ENCODE results near the gene OLFM2. TPM values are rescaled to one million over a fixed set of nuclear protein-coding genes. Genes with fewer than 3 reads are reported as not detected.

OLFM2 gene
- total RNA-seq, 1 donor from 2014 or later, result 13.8 TPM

DNA sequence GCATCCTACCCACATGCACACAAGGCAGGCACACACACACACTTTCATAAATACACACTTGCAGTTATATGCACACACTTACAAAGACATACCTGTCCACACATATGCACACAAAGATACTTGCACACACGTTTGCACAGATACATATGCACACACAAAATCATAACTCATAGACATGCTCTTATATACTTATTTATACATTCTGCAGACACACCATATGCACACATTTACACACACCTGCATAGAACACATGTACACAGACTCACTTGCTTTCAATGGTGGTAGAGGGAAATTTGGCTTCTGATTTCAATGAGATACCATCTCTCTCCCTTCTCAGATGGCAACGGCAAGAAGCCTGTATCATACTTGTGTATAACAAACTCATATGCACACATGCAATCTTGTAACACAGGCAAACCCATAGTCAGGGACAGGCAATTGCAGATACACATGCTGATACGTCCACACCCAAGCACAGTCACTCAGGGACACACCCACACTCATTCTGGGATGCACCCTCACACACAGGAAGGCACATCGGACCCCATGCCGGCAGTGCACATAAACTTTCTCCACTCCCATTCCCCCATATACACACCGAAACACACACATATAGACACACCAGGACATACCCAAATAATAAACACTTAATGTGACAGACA lies 24.7 kb downstream of the OLFM2 start:
- no peak for DNase-seq (ENCODE audit: extremely low spot score in 2 of 2)
- Histone ChIP-seq H3K9me3 (no peaks in the 10 kb centered on the region), H3K36me3 (no peaks in the 10 kb centered on the region), H3K4me3 (no peak overlapping the region), H3K4me1 (peaks cover 18% of the 10 kb centered on the region), H3K27me3 (no peaks in the 10 kb centered on the region), H3K27ac (no peak overlapping the region)
- TF ChIP-seq, protein P1, sequence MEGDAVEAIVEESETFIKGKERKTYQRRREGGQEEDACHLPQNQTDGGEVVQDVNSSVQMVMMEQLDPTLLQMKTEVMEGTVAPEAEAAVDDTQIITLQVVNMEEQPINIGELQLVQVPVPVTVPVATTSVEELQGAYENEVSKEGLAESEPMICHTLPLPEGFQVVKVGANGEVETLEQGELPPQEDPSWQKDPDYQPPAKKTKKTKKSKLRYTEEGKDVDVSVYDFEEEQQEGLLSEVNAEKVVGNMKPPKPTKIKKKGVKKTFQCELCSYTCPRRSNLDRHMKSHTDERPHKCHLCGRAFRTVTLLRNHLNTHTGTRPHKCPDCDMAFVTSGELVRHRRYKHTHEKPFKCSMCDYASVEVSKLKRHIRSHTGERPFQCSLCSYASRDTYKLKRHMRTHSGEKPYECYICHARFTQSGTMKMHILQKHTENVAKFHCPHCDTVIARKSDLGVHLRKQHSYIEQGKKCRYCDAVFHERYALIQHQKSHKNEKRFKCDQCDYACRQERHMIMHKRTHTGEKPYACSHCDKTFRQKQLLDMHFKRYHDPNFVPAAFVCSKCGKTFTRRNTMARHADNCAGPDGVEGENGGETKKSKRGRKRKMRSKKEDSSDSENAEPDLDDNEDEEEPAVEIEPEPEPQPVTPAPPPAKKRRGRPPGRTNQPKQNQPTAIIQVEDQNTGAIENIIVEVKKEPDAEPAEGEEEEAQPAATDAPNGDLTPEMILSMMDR (IDR thresholded peaks at IDR 0.05), result no peak
- intact Hi-C loops (cut with DNase I), result no loop called here

- no peaks in the 10 kb centered on the region for H3K27me3 ChIP-seq
- H3K4me1 ChIP-seq, result peaks cover 18% of the 10 kb centered on the region
- H3K4me3 ChIP-seq, result no peak overlapping the region
- intact Hi-C loops (cut with DNase I), result no loop called here
- H3K36me3 ChIP-seq, result no peaks in the 10 kb centered on the region
- H3K9me3 ChIP-seq, result no peaks in the 10 kb centered on the region
- H3K27ac ChIP-seq, result no peak overlapping the region
- TF ChIP-seq POLR2AphosphoS5 (IDR thresholded peaks at IDR 0.05; ENCODE audit: insufficient read depth in 1 of 2, low read depth in 1 of 2), result no peak
- TF ChIP-seq, protein P1 (IDR thresholded peaks at IDR 0.05), result no peak
- TF ChIP-seq POLR2A (IDR thresholded peaks at IDR 0.05), result no peak
- DNase-seq (ENCODE audit: extremely low spot score in 2 of 2), result no peak
Observed at GRCh38 chr19:9910625-9911024, 25.7 kb downstream of the OLFM2 start.

DNA sequence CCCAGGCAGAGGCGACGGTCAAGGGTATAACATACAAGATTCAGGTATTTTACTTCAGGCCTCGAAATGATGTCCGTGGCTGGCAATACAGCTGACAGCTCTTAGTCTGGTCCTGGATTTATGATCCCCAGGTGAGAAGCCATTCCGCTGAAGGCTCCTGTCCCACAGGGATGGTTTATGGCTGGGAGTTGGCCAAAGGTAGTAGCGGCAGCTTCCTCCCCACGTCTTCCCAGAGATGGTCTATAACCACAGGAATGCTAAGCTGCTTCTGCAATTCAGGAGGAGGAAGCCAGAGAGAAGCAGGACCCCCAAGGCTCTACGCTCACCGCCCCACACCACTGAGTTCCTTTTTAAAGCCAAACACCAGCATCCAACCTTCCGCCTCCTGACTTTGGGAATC lies 27.1 kb downstream of the OLFM2 start:
- Histone ChIP-seq H3K27ac (no peak overlapping the region), H3K27me3 (no peaks in the 10 kb centered on the region), H3K36me3 (no peaks in the 10 kb centered on the region), H3K9me3 (no peaks in the 10 kb centered on the region), H3K4me3 (no peak overlapping the region), H3K4me1 (peaks cover 11% of the 10 kb centered on the region)
- no peak for TF ChIP-seq POLR2A (IDR thresholded peaks at IDR 0.05)
- TF ChIP-seq, protein P1 (IDR thresholded peaks at IDR 0.05), result no peak
- TF ChIP-seq POLR2AphosphoS5 (IDR thresholded peaks at IDR 0.05; ENCODE audit: insufficient read depth in 1 of 2, low read depth in 1 of 2), result no peak
- DNase-seq (ENCODE audit: extremely low spot score in 2 of 2), result no peak
- intact Hi-C loops (cut with DNase I), result no loop called here

- H3K36me3 ChIP-seq, result no peaks in the 10 kb centered on the region
- no peaks in the 10 kb centered on the region for H3K4me1 ChIP-seq
- intact Hi-C loops (cut with DNase I), result no loop called here
- TF ChIP-seq POLR2A (IDR thresholded peaks at IDR 0.05) (no peak), POLR2AphosphoS5 (IDR thresholded peaks at IDR 0.05; ENCODE audit: insufficient read depth in 1 of 2, low read depth in 1 of 2) (no peak)
- TF ChIP-seq, protein P1 (IDR thresholded peaks at IDR 0.05), result no peak
- H3K9me3 ChIP-seq, result no peaks in the 10 kb centered on the region
- DNase-seq (ENCODE audit: extremely low spot score in 2 of 2), result no peak
- no peaks in the 10 kb centered on the region for H3K27me3 ChIP-seq
- H3K4me3 ChIP-seq, result no peak overlapping the region
- no peak overlapping the region for H3K27ac ChIP-seq
Observed at GRCh38 chr19:9906475-9907087, 29.7 kb downstream of the OLFM2 start.

GRCh38 chr19:9903336-9903735 lies 33.0 kb downstream of the OLFM2 start:
- H3K9me3 ChIP-seq, result no peaks in the 10 kb centered on the region
- H3K27me3 ChIP-seq, result no peaks in the 10 kb centered on the region
- no peaks in the 10 kb centered on the region for H3K36me3 ChIP-seq
- DNase-seq (ENCODE audit: extremely low spot score in 2 of 2), result no peak
- intact Hi-C loops (cut with DNase I), result no loop called here
- no peak overlapping the region for H3K27ac ChIP-seq
- TF ChIP-seq POLR2AphosphoS5 (IDR thresholded peaks at IDR 0.05; ENCODE audit: insufficient read depth in 1 of 2, low read depth in 1 of 2) (no peak), POLR2A (IDR thresholded peaks at IDR 0.05) (no peak)
- TF ChIP-seq, protein P1 (IDR thresholded peaks at IDR 0.05), result no peak
- H3K4me3 ChIP-seq, result no peak overlapping the region
- no peaks in the 10 kb centered on the region for H3K4me1 ChIP-seq
